Central memory CD8-positive, alpha-beta T cell (primary cell): ENCODE data around the gene VWA8.
A peak's percentile ranks its signal among the peaks of the same experiment; 100 is the strongest.
"Not testable (repeated sequence)": the region's sequence is repeated elsewhere in the genome, so short reads cannot be mapped to it uniquely, and the experiment has no call there.

Experiments
- ATAC-seq: fragments of 150-1000 bp; cut with Tn5 transposase; replicated peaks from 2 replicates; pipeline ENCODE4 v1.10.0; 2022; ENCODE audit warnings: mild to moderate bottlenecking, moderate FRiP score, moderate number of reproducible peaks; ENCODE audit not compliant: poor library complexity, severe bottlenecking; ENCODE audit errors: extremely low read depth
- DNase-seq, 2 donors: peaks; one replicate each; pipeline ENCODE4 v3.0.0; 2021; ENCODE audit warnings: low spot score in 2 of 2
- H3K27ac Mint-ChIP-seq: one replicate; pipeline ENCODE4 v1.8.0; 2022; ENCODE audit warnings: low read depth, mild to moderate bottlenecking, moderate library complexity, mixed read lengths
- H3K27me3 Mint-ChIP-seq: one replicate; pipeline ENCODE4 v1.8.0; 2022; ENCODE audit warnings: mixed read lengths
- H3K36me3 Mint-ChIP-seq: one replicate; pipeline ENCODE4 v1.8.0; 2022; ENCODE audit warnings: mild to moderate bottlenecking, moderate library complexity, mixed read lengths; ENCODE audit not compliant: insufficient read depth
- H3K4me1 Mint-ChIP-seq: one replicate; pipeline ENCODE4 v1.8.0; 2022; ENCODE audit warnings: mixed read lengths
- H3K4me3 Mint-ChIP-seq: one replicate; pipeline ENCODE4 v1.8.0; 2022; ENCODE audit warnings: mild to moderate bottlenecking, moderate library complexity, mixed read lengths
- H3K9me3 Mint-ChIP-seq: one replicate; pipeline ENCODE4 v1.8.0; 2022; ENCODE audit warnings: mixed read lengths

Gene VWA8

GRCh38 chr13:41915081-41915480 is 45.8 kb downstream of the VWA8 start:
- no peak overlapping the region for H3K4me3 Mint-ChIP-seq
- H3K9me3 Mint-ChIP-seq, result no peaks in the 10 kb centered on the region
- no peaks in the 10 kb centered on the region for H3K27me3 Mint-ChIP-seq
- peaks cover 42% of the 10 kb centered on the region for H3K4me1 Mint-ChIP-seq
- DNase-seq (no peak), ATAC-seq (no peak)
- H3K27ac Mint-ChIP-seq, result no peak overlapping the region
- H3K36me3 Mint-ChIP-seq, result peaks cover 8% of the 10 kb centered on the region

GRCh38 chr13:41914552-41914951 is 46.4 kb downstream of the VWA8 start:
- no peak for ATAC-seq
- Mint-ChIP-seq H3K36me3 (peaks cover 12% of the 10 kb centered on the region), H3K9me3 (no peaks in the 10 kb centered on the region), H3K4me1 (peaks cover 39% of the 10 kb centered on the region), H3K27me3 (no peaks in the 10 kb centered on the region), H3K27ac (no peak overlapping the region), H3K4me3 (no peak overlapping the region)
- DNase-seq, result no peak

GRCh38 chr13:41909506-41909905 is 51.4 kb downstream of the VWA8 start:
- Mint-ChIP-seq H3K4me3 (no peak overlapping the region), H3K36me3 (peaks cover 17% of the 10 kb centered on the region), H3K9me3 (no peaks in the 10 kb centered on the region), H3K4me1 (peaks cover 6% of the 10 kb centered on the region), H3K27me3 (no peaks in the 10 kb centered on the region), H3K27ac (no peak overlapping the region)
- DNase-seq (no peak), ATAC-seq (no peak)

GRCh38 chr13:41905600-41906254 is 55.2 kb downstream of the VWA8 start:
- ATAC-seq, result peak; percentile 76
- no peak overlapping the region for H3K27ac Mint-ChIP-seq
- no peak for DNase-seq
- peaks cover 5% of the 10 kb centered on the region for H3K4me1 Mint-ChIP-seq
- no peaks in the 10 kb centered on the region for H3K27me3 Mint-ChIP-seq
- no peak overlapping the region for H3K4me3 Mint-ChIP-seq
- H3K36me3 Mint-ChIP-seq, result peaks cover 17% of the 10 kb centered on the region
- no peaks in the 10 kb centered on the region for H3K9me3 Mint-ChIP-seq

GRCh38 chr13:41900918-41901317 is 60.0 kb downstream of the VWA8 start:
- no peaks in the 10 kb centered on the region for H3K9me3 Mint-ChIP-seq
- H3K4me1 Mint-ChIP-seq, result peaks cover 6% of the 10 kb centered on the region
- ATAC-seq (no peak), DNase-seq (no peak)
- no peak overlapping the region for H3K4me3 Mint-ChIP-seq
- no peak overlapping the region for H3K27ac Mint-ChIP-seq
- H3K27me3 Mint-ChIP-seq, result no peaks in the 10 kb centered on the region
- H3K36me3 Mint-ChIP-seq, result peaks cover 4% of the 10 kb centered on the region

GRCh38 chr13:41898411-41898810 is 62.5 kb downstream of the VWA8 start:
- H3K27me3 Mint-ChIP-seq, H3K4me1 Mint-ChIP-seq, H3K27ac Mint-ChIP-seq, DNase-seq, H3K9me3 Mint-ChIP-seq, H3K4me3 Mint-ChIP-seq, H3K36me3 Mint-ChIP-seq, ATAC-seq: not testable (repeated sequence)

GRCh38 chr13:41897126-41897525 is 63.8 kb downstream of the VWA8 start:
- DNase-seq, result no peak
- Mint-ChIP-seq H3K4me3 (no peak overlapping the region), H3K4me1 (peaks cover 12% of the 10 kb centered on the region), H3K27ac (no peak overlapping the region), H3K27me3 (no peaks in the 10 kb centered on the region), H3K36me3 (peaks cover 6% of the 10 kb centered on the region), H3K9me3 (no peaks in the 10 kb centered on the region)
- no peak for ATAC-seq

GRCh38 chr13:41895478-41895877 is 65.4 kb downstream of the VWA8 start:
- peaks cover 12% of the 10 kb centered on the region for H3K4me1 Mint-ChIP-seq
- no peaks in the 10 kb centered on the region for H3K27me3 Mint-ChIP-seq
- H3K27ac Mint-ChIP-seq, result no peak overlapping the region
- H3K9me3 Mint-ChIP-seq, result no peaks in the 10 kb centered on the region
- DNase-seq (no peak), ATAC-seq (no peak)
- peaks cover 10% of the 10 kb centered on the region for H3K36me3 Mint-ChIP-seq
- H3K4me3 Mint-ChIP-seq, result no peak overlapping the region

GRCh38 chr13:41891119-41891518 is 69.8 kb downstream of the VWA8 start:
- H3K27ac Mint-ChIP-seq, result no peak overlapping the region
- DNase-seq (no peak), ATAC-seq (no peak)
- no peaks in the 10 kb centered on the region for H3K27me3 Mint-ChIP-seq
- H3K4me1 Mint-ChIP-seq, result peaks cover 17% of the 10 kb centered on the region
- no peaks in the 10 kb centered on the region for H3K9me3 Mint-ChIP-seq
- peaks cover 8% of the 10 kb centered on the region for H3K36me3 Mint-ChIP-seq
- H3K4me3 Mint-ChIP-seq, result no peak overlapping the region

GRCh38 chr13:41883147-41883546 is 77.8 kb downstream of the VWA8 start:
- Mint-ChIP-seq H3K4me3 (no peak overlapping the region), H3K9me3 (no peaks in the 10 kb centered on the region), H3K4me1 (peaks cover under 1% of the 10 kb centered on the region), H3K27ac (no peak overlapping the region), H3K36me3 (peaks cover 20% of the 10 kb centered on the region), H3K27me3 (no peaks in the 10 kb centered on the region)
- DNase-seq, result no peak
- ATAC-seq, result no peak

GRCh38 chr13:41881890-41882289 is 79.0 kb downstream of the VWA8 start:
- H3K4me3 Mint-ChIP-seq, H3K4me1 Mint-ChIP-seq, H3K27me3 Mint-ChIP-seq, H3K27ac Mint-ChIP-seq, H3K9me3 Mint-ChIP-seq, ATAC-seq, DNase-seq: not testable (repeated sequence)
- peaks cover 20% of the 10 kb centered on the region for H3K36me3 Mint-ChIP-seq

- H3K27ac Mint-ChIP-seq, result no peak overlapping the region
- no peak for DNase-seq
- ATAC-seq, result no peak
- no peaks in the 10 kb centered on the region for H3K27me3 Mint-ChIP-seq
- no peaks in the 10 kb centered on the region for H3K9me3 Mint-ChIP-seq
- no peak overlapping the region for H3K4me3 Mint-ChIP-seq
- no peaks in the 10 kb centered on the region for H3K4me1 Mint-ChIP-seq
- peaks cover 18% of the 10 kb centered on the region for H3K36me3 Mint-ChIP-seq
Measured at GRCh38 chr13:41880966-41881365, 79.9 kb downstream of the VWA8 start.

- DNase-seq (no peak), ATAC-seq (no peak)
- H3K4me3 Mint-ChIP-seq, result no peak overlapping the region
- no peak overlapping the region for H3K27ac Mint-ChIP-seq
- H3K36me3 Mint-ChIP-seq, result peaks cover 9% of the 10 kb centered on the region
- peaks cover 10% of the 10 kb centered on the region for H3K4me1 Mint-ChIP-seq
- H3K27me3 Mint-ChIP-seq, result no peaks in the 10 kb centered on the region
- no peaks in the 10 kb centered on the region for H3K9me3 Mint-ChIP-seq
Measured at GRCh38 chr13:41864658-41865057, 96.3 kb downstream of the VWA8 start.
